SU-DHL-6 (cell line): Measurements from ENCODE around the gene IL22.

Experiments used
- H2AFZ ChIP-seq: fragments of 200-600 bp; sonication (generic); 2 replicates; pipeline ENCODE4 v1.6.1; 2014; ENCODE audit warnings: low read depth, mild to moderate bottlenecking, moderate library complexity, mixed read lengths, antibody characterized with exemption, low read length; ENCODE audit not compliant: severe bottlenecking
- H3F3A ChIP-seq: fragments of 200-600 bp; shearing (Covaris generic); 2 replicates; pipeline ENCODE4 v1.6.0; 2016; ENCODE audit warnings: antibody characterized with exemption, mild to moderate bottlenecking; ENCODE audit not compliant: insufficient read depth
- H3K27ac ChIP-seq: fragments of 200-600 bp; sonication (generic); 2 replicates; pipeline ENCODE4 v1.5.1; 2016; ENCODE audit warnings: low read depth, mild to moderate bottlenecking, low read length, moderate library complexity, mixed read lengths
- H3K27me3 ChIP-seq: fragments of 200-600 bp; sonication (generic), shearing (Covaris generic); 2 replicates; pipeline ENCODE4 v1.6.0; 2014; ENCODE audit warnings: mild to moderate bottlenecking, low read length
- H3K36me3 ChIP-seq: fragments of 200-600 bp; sonication (generic); 2 replicates; pipeline ENCODE4 v1.6.1; 2014; ENCODE audit warnings: mild to moderate bottlenecking, low read length, mixed read lengths
- H3K4me2 ChIP-seq: fragments of 300-600, 200-600 bp; shearing (Covaris generic), sonication (generic); 2 replicates; pipeline ENCODE4 v1.6.0; 2014; ENCODE audit warnings: low read length, low read depth, mild to moderate bottlenecking; ENCODE audit not compliant: poor library complexity, severe bottlenecking
- H3K4me3 ChIP-seq: fragments of 200-600 bp; sonication (generic); 2 replicates; pipeline ENCODE4 v1.5.1; 2014; ENCODE audit warnings: antibody characterized with exemption, low read length, mild to moderate bottlenecking, mixed read lengths; ENCODE audit not compliant: insufficient read depth, poor library complexity, severe bottlenecking
- H3K79me2 ChIP-seq: fragments of 200-600 bp; sonication (generic); 2 replicates; pipeline ENCODE4 v1.6.1; 2014; ENCODE audit warnings: mild to moderate bottlenecking, low read length, moderate library complexity; ENCODE audit not compliant: insufficient read depth
- H3K9ac ChIP-seq: fragments of 200-600 bp; sonication (generic); 2 replicates; pipeline ENCODE4 v1.7.0; 2014; ENCODE audit warnings: mild to moderate bottlenecking, low read length
- H3K9me2 ChIP-seq: fragments of 200-600 bp; sonication (generic); replicated peaks from 2 replicates; pipeline ENCODE4 v1.6.1; 2014; ENCODE audit warnings: low read length; ENCODE audit not compliant: insufficient read depth
- H3K9me3 ChIP-seq: fragments of 200-600 bp; sonication (generic); 2 replicates; pipeline ENCODE4 v1.6.1; 2014; ENCODE audit warnings: low read length, mixed read lengths; ENCODE audit not compliant: insufficient read depth
- H4K20me1 ChIP-seq: fragments of 200-600 bp; sonication (generic); 2 replicates; pipeline ENCODE4 v1.6.1; 2014; ENCODE audit warnings: low read depth, mild to moderate bottlenecking, antibody characterized with exemption, low read length, moderate library complexity, mixed read lengths
- CTCF ChIP-seq: fragments of 200-600 bp; sonication (generic); IDR thresholded peaks from one replicate; pipeline ENCODE4 v1.5.1; 2017; ENCODE audit warnings: antibody characterized with exemption, mild to moderate bottlenecking, low read length, moderate library complexity; ENCODE audit not compliant: insufficient read depth, poor library complexity, severe bottlenecking
- EZH2phosphoT487 ChIP-seq: fragments of 200-600 bp; sonication (generic), shearing (Covaris generic); conservative IDR thresholded peaks from 2 replicates; pipeline ENCODE4 v1.6.1; 2018; ENCODE audit warnings: mild to moderate bottlenecking, antibody characterized with exemption, low read length, moderate library complexity, mixed read lengths

Gene IL22

GRCh38 chr12:68268967-68269366, 15.6 kb upstream of the IL22 start:
- no peaks in the 10 kb centered on the region for H3K36me3 ChIP-seq
- no peaks in the 10 kb centered on the region for H3K27me3 ChIP-seq
- no peak overlapping the region for H3K9ac ChIP-seq
- H3K9me2 ChIP-seq: no peaks in the 10 kb centered on the region
- no peaks in the 10 kb centered on the region for H3F3A ChIP-seq
- no peaks in the 10 kb centered on the region for H3K79me2 ChIP-seq
- H3K4me2 ChIP-seq: no peak overlapping the region
- H3K27ac ChIP-seq: no peak overlapping the region
- H3K4me3 ChIP-seq: no peak overlapping the region
- H3K9me3 ChIP-seq: no peaks in the 10 kb centered on the region
- H2AFZ ChIP-seq: no peak overlapping the region
- no peaks in the 10 kb centered on the region for H4K20me1 ChIP-seq
- TF ChIP-seq EZH2phosphoT487: no peak
- no peak for TF ChIP-seq CTCF

DNA sequence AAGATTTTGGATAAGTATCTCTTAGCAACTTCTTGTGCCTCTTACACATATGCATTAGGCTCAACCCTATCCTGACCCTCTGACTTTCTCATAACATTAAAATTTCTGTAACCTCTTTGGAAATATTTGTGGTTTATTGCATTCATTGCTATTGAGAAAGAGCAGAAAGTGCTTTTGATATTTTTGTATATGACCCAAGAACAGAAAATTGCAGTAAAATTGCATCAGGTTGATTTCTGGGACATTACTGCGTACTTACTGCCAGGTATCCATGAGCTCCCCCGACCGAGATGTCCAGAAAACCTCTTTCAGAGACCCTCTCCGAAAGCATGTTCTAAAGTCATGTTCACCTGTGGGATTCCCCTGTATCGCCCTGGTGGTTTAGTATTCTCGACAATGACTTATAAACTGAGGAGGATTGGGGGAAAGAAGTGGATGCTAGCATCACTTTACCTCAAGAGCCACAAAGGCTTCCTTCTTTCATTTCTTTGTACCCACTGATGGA, 14.5 kb upstream of the IL22 start:
- H3K9me2 ChIP-seq: no peaks in the 10 kb centered on the region
- no peaks in the 10 kb centered on the region for H3F3A ChIP-seq
- no peaks in the 10 kb centered on the region for H3K9me3 ChIP-seq
- no peaks in the 10 kb centered on the region for H3K36me3 ChIP-seq
- H3K27ac ChIP-seq: no peak overlapping the region
- no peak overlapping the region for H3K4me2 ChIP-seq
- no peak overlapping the region for H3K4me3 ChIP-seq
- H3K27me3 ChIP-seq: no peaks in the 10 kb centered on the region
- H4K20me1 ChIP-seq: no peaks in the 10 kb centered on the region
- no peaks in the 10 kb centered on the region for H3K79me2 ChIP-seq
- TF ChIP-seq CTCF: no peak
- no peak for TF ChIP-seq EZH2phosphoT487
- no peak overlapping the region for H3K9ac ChIP-seq
- H2AFZ ChIP-seq: no peak overlapping the region

DNA sequence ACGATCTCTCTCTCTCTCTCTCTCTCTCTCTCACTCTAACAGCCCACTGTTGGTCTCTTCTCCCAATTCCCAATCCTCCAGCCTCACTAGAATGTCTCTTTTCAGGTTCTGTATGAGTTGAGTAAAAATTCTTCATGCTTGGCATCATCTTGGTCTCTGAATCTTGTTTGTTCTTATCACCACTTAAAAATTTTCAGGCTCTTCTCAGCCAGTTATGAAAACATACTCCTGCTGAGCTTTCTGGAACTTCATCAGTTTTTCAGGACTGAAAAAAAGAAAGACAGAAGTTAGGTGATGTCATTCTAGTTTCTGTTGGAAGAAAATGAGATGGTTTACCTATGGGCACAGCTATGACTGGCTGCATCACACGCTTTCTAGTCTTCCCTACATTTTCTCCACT, 11.5 kb upstream of the IL22 start:
- Histone ChIP-seq H3K9ac (no peak overlapping the region), H3K9me2 (no peaks in the 10 kb centered on the region), H3F3A (no peaks in the 10 kb centered on the region), H2AFZ (no peak overlapping the region), H3K36me3 (no peaks in the 10 kb centered on the region), H3K79me2 (no peaks in the 10 kb centered on the region), H3K9me3 (no peaks in the 10 kb centered on the region), H3K4me2 (no peak overlapping the region), H3K4me3 (no peak overlapping the region), H3K27me3 (no peaks in the 10 kb centered on the region), H3K27ac (no peak overlapping the region), H4K20me1 (no peaks in the 10 kb centered on the region)
- TF ChIP-seq CTCF (no peak), EZH2phosphoT487 (no peak)
